Measurements from ENCODE around the gene ABLIM1. TPM values are rescaled to one million over a fixed set of nuclear protein-coding genes. Genes with fewer than 3 reads are reported as not detected.

ABLIM1 gene
- polyA plus RNA-seq, 2 donors = 104 to 121 TPM

DNA sequence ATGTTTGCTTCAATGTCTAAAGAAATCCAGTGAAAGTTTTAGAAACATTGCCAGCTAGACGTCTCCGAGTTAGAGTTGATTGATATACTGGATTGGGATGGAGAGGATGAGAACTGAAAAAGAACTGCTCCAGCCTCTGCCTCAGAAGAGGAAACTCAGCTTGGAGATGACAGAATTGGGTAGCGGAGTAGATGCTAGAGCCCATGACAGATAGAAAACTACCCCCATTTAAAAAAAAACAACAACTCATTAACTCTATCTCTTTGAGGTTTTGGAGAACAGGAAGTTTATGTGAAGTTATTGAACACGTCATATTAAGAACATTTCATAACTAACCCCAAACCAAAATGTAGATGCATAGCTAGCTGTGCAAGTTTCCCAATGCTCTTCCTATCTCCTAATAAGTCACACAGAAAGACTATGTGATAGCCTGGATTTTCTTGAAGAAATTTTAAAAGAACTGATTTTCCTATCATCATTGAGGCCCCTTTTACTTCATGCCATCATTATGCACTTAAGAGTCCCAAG, 225.4 kb downstream of the ABLIM1 start:
- Histone ChIP-seq H3K4me1 (ENCODE audit: control insufficient read depth in 2 of 2, insufficient read depth in 2 of 2, low read length in 1 of 2) (peaks cover 0 to 2% of the 10 kb centered on the region in 2 donors), H3K36me3 (ENCODE audit: control insufficient read depth in 2 of 2, insufficient read depth in 2 of 2, low read length in 1 of 2) (peaks cover 9 to 14% of the 10 kb centered on the region in 2 donors), H3K27ac (ENCODE audit: low read depth in 2 of 2, low read length in 1 of 2) (no peak overlapping the region), H3K9me3 (ENCODE audit: control insufficient read depth in 2 of 2, insufficient read depth in 1 of 2, low read depth in 1 of 2, low read length in 1 of 2) (no peaks in the 10 kb centered on the region), H3K4me3 (ENCODE audit: low read depth in 1 of 2, low read length in 2 of 2) (no peak overlapping the region), H3K27me3 (ENCODE audit: control insufficient read depth in 1 of 2, insufficient read depth in 2 of 2, low read length in 2 of 2) (no peaks in the 10 kb centered on the region)
- 79 to 81% methylated on average over 4 of the region's 4 CpGs for WGBS, 2 donors

DNA sequence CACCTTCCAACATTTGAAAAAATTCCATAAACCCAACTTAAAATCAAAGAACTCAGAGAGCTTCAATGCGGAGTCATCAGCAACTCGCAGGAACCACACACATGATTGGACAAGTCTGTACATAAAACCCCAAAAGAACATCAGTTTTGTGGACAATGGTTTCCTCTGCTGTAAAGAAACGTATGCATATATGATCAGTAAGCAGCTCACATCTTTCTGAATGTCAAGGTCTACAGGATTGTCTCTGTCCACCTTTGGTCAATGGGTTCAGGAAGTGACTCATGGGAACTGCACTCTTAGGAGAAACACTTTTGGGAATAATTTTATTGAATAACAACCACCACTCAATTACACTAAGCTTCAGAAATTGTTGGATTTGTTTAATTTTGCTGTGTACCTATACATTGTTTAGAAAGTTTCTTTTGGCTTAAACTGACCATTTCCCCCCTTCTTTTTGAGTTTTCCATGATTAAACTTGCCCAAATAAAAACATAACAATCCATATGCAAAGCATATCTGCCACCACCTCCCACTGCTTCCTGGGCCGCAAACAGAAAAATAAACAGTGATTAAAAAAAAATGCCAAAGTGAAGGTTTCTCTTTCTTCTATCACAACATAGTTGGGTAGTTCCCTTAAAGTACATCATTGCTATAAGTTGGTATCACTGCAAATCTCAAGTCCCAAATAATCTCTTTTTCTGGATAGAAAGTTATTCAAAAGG, 226.5 kb downstream of the ABLIM1 start:
- 64 to 66% methylated on average over 4 of the region's 4 CpGs for WGBS, 2 donors
- Histone ChIP-seq H3K27ac (ENCODE audit: low read depth in 2 of 2, low read length in 1 of 2) (no peak overlapping the region), H3K4me3 (ENCODE audit: low read depth in 1 of 2, low read length in 2 of 2) (no peak overlapping the region), H3K4me1 (ENCODE audit: control insufficient read depth in 2 of 2, insufficient read depth in 2 of 2, low read length in 1 of 2) (peaks cover 0 to 2% of the 10 kb centered on the region in 2 donors), H3K9me3 (ENCODE audit: control insufficient read depth in 2 of 2, insufficient read depth in 1 of 2, low read depth in 1 of 2, low read length in 1 of 2) (no peaks in the 10 kb centered on the region), H3K27me3 (ENCODE audit: control insufficient read depth in 1 of 2, insufficient read depth in 2 of 2, low read length in 2 of 2) (no peaks in the 10 kb centered on the region), H3K36me3 (ENCODE audit: control insufficient read depth in 2 of 2, insufficient read depth in 2 of 2, low read length in 1 of 2) (peaks cover 9 to 14% of the 10 kb centered on the region in 2 donors)

DNA sequence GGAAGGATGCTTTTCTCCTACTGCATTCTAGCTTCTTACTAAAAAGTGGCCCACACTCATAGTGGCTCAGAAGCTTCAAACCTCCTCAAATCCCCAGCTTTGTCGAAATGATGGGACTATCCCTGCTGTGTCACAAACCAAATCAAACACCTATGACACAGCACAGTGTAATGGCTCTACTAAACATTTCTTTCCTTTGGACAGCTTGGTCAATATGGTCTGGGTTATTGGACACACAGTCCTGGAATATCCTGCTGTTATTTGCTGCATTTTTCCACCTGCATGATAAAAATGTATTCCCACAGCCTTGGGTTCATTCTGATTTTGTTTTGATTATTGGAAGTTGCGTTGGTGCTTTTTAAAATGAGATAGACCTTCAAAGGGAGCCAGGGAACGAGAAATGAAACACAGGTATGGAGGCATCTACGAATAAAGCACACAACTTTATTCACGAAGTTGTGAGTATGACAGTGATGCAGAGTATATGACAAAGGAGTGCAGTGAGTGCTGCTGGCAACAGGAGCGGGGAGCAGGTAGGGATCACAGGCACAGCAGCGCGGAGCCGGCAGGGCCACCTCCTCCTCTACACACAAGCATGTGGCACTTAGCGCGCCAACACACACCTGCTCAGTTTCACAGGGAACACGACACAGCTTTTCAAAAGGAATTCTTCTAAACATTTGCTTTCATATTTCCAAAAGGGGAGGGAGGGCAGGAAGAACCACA, 227.2 kb downstream of the ABLIM1 start:
- no peaks in the 10 kb centered on the region for H3K9me3 ChIP-seq (ENCODE audit: control insufficient read depth in 2 of 2, insufficient read depth in 1 of 2, low read depth in 1 of 2, low read length in 1 of 2)
- peaks cover 0 to 2% of the 10 kb centered on the region in 2 donors for H3K4me1 ChIP-seq (ENCODE audit: control insufficient read depth in 2 of 2, insufficient read depth in 2 of 2, low read length in 1 of 2)
- 69% methylated on average over 12 of the region's 12 CpGs for WGBS, 2 donors
- no peak overlapping the region for H3K27ac ChIP-seq (ENCODE audit: low read depth in 2 of 2, low read length in 1 of 2)
- no peaks in the 10 kb centered on the region for H3K27me3 ChIP-seq (ENCODE audit: control insufficient read depth in 1 of 2, insufficient read depth in 2 of 2, low read length in 2 of 2)
- no peak overlapping the region for H3K4me3 ChIP-seq (ENCODE audit: low read depth in 1 of 2, low read length in 2 of 2)
- H3K36me3 ChIP-seq (ENCODE audit: control insufficient read depth in 2 of 2, insufficient read depth in 2 of 2, low read length in 1 of 2) = peaks cover 5 to 14% of the 10 kb centered on the region in 2 donors

DNA sequence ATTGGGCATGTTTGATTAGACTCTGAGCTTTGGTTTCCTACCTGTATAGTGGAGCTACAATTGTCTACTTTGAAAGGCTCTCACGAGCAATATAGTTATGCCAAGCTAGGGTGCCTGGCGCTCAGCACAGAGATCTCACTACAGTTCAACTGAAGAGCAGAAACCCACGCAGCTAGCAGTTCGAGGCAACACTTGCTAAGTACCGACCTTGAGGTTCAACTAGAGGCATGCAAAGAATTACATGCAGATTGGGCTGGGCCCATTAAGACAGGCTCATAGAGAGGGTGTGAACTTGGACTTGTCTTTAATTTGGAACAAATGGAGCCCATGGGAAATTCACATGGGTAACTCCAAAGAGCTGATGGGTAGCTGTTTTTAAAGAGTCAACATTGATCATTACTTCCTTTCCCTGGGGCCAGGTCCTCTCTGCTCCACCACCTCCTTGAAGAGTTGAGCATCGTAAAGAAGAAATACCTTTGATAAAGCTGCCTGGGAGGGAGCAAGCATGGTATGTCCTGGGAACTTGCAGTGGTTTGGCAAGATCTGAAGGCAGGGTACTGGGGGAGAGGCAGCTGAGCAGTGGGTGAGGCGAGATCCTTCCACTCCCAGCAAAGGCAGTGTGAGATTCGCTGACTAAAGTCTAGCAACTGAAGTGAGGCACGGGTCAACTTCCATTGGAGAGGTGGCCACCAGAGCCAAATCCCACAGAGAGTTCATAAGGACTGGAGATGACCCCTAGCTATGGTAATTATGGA, 228.3 kb downstream of the ABLIM1 start:
- Histone ChIP-seq H3K9me3 (ENCODE audit: control insufficient read depth in 2 of 2, insufficient read depth in 1 of 2, low read depth in 1 of 2, low read length in 1 of 2) (no peaks in the 10 kb centered on the region), H3K27me3 (ENCODE audit: control insufficient read depth in 1 of 2, insufficient read depth in 2 of 2, low read length in 2 of 2) (no peaks in the 10 kb centered on the region), H3K4me1 (ENCODE audit: control insufficient read depth in 2 of 2, insufficient read depth in 2 of 2, low read length in 1 of 2) (peaks cover 0 to 2% of the 10 kb centered on the region in 2 donors), H3K27ac (ENCODE audit: low read depth in 2 of 2, low read length in 1 of 2) (no peak overlapping the region), H3K36me3 (ENCODE audit: control insufficient read depth in 2 of 2, insufficient read depth in 2 of 2, low read length in 1 of 2) (peaks cover 4 to 12% of the 10 kb centered on the region in 2 donors), H3K4me3 (ENCODE audit: low read depth in 1 of 2, low read length in 2 of 2) (no peak overlapping the region)
- WGBS, 2 donors = 87 to 90% methylated on average over 9 of the region's 9 CpGs

GRCh38 chr10:114427124-114427852, 230.8 kb downstream of the ABLIM1 start:
- 69 to 75% methylated on average over 9 of the region's 9 CpGs for whole genome bisulfite sequencing, 2 donors

GRCh38 chr10:114426476-114426875, 231.6 kb downstream of the ABLIM1 start:
- no peak overlapping the region for H3K4me3 ChIP-seq (ENCODE audit: low read depth in 1 of 2, low read length in 2 of 2)
- no peaks in the 10 kb centered on the region for H3K27me3 ChIP-seq (ENCODE audit: control insufficient read depth in 1 of 2, insufficient read depth in 2 of 2, low read length in 2 of 2)
- WGBS, 2 donors = 59 to 61% methylated on average over 5 of the region's 5 CpGs
- H3K4me1 ChIP-seq (ENCODE audit: control insufficient read depth in 2 of 2, insufficient read depth in 2 of 2, low read length in 1 of 2) = peaks cover 0 to 2% of the 10 kb centered on the region in 2 donors
- no peak overlapping the region for H3K27ac ChIP-seq (ENCODE audit: low read depth in 2 of 2, low read length in 1 of 2)
- H3K36me3 ChIP-seq (ENCODE audit: control insufficient read depth in 2 of 2, insufficient read depth in 2 of 2, low read length in 1 of 2) = no peaks in the 10 kb centered on the region
- H3K9me3 ChIP-seq (ENCODE audit: control insufficient read depth in 2 of 2, insufficient read depth in 1 of 2, low read depth in 1 of 2, low read length in 1 of 2) = no peaks in the 10 kb centered on the region

More at GRCh38 chr10:114427124-114427852, 230.8 kb downstream of the ABLIM1 start:
- no peaks in the 10 kb centered on the region for H3K36me3 ChIP-seq (ENCODE audit: control insufficient read depth in 2 of 2, insufficient read depth in 2 of 2, low read length in 1 of 2)
- H3K27me3 ChIP-seq (ENCODE audit: control insufficient read depth in 1 of 2, insufficient read depth in 2 of 2, low read length in 2 of 2) = no peaks in the 10 kb centered on the region
- no peak overlapping the region for H3K27ac ChIP-seq (ENCODE audit: low read depth in 2 of 2, low read length in 1 of 2)
- H3K4me1 ChIP-seq (ENCODE audit: control insufficient read depth in 2 of 2, insufficient read depth in 2 of 2, low read length in 1 of 2) = peaks cover 0 to 2% of the 10 kb centered on the region in 2 donors
- no peaks in the 10 kb centered on the region for H3K9me3 ChIP-seq (ENCODE audit: control insufficient read depth in 2 of 2, insufficient read depth in 1 of 2, low read depth in 1 of 2, low read length in 1 of 2)
- H3K4me3 ChIP-seq (ENCODE audit: low read depth in 1 of 2, low read length in 2 of 2) = no peak overlapping the region

DNA sequence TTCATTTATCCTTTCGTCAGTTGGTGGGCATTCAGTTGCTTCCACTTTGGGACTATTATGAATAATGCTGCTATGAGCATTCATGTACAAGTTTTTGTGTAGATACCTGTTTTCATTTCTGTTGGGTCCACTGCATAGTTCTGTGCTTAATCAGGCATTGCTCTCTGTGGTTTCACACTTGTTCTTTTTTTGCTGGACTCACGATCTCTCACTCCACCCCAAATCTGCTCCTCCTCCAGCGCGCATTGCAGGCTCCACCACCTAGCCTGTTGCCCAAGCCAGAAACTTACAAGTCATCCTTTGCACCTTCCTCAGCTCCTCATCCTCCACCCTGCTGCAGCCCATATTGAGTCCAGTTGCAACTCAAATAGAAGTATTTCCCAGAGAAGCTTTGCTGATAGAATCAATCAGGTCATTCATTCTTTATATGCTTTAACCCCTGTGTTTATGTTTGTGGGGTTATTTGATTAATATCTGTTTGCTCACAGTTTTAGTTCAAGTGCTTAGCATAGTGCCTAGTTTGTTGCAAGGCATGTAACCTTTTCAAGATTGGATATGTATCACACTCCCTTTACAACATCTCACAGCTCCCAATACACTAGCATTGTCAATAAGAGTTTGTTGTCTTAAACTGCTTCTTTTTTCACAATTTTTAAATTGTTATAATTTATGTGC, 237.1 kb downstream of the ABLIM1 start:
- Histone ChIP-seq H3K4me3 (ENCODE audit: low read depth in 1 of 2, low read length in 2 of 2) (no peak overlapping the region), H3K27ac (ENCODE audit: low read depth in 2 of 2, low read length in 1 of 2) (no peak overlapping the region), H3K4me1 (ENCODE audit: control insufficient read depth in 2 of 2, insufficient read depth in 2 of 2, low read length in 1 of 2) (no peaks in the 10 kb centered on the region), H3K9me3 (ENCODE audit: control insufficient read depth in 2 of 2, insufficient read depth in 1 of 2, low read depth in 1 of 2, low read length in 1 of 2) (no peaks in the 10 kb centered on the region), H3K36me3 (ENCODE audit: control insufficient read depth in 2 of 2, insufficient read depth in 2 of 2, low read length in 1 of 2) (no peaks in the 10 kb centered on the region), H3K27me3 (ENCODE audit: control insufficient read depth in 1 of 2, insufficient read depth in 2 of 2, low read length in 2 of 2) (no peaks in the 10 kb centered on the region)
- 84 to 85% methylated on average over 4 of the region's 4 CpGs for WGBS, 2 donors

GRCh38 chr10:114418109-114418508, 240.0 kb downstream of the ABLIM1 start:
- no peak overlapping the region for H3K4me3 ChIP-seq (ENCODE audit: low read depth in 1 of 2, low read length in 2 of 2)
- no peaks in the 10 kb centered on the region for H3K36me3 ChIP-seq (ENCODE audit: control insufficient read depth in 2 of 2, insufficient read depth in 2 of 2, low read length in 1 of 2)
- no peak overlapping the region for H3K27ac ChIP-seq (ENCODE audit: low read depth in 2 of 2, low read length in 1 of 2)
- H3K4me1 ChIP-seq (ENCODE audit: control insufficient read depth in 2 of 2, insufficient read depth in 2 of 2, low read length in 1 of 2) = peaks cover 0 to 3% of the 10 kb centered on the region in 2 donors
- 54 to 60% methylated on average over 1 of the region's 1 CpG for WGBS, 2 donors
- H3K27me3 ChIP-seq (ENCODE audit: control insufficient read depth in 1 of 2, insufficient read depth in 2 of 2, low read length in 2 of 2) = no peaks in the 10 kb centered on the region
- no peaks in the 10 kb centered on the region for H3K9me3 ChIP-seq (ENCODE audit: control insufficient read depth in 2 of 2, insufficient read depth in 1 of 2, low read depth in 1 of 2, low read length in 1 of 2)

Data from esophagus (tissue), 2 donors.